ENCODE data around the gene KLHL7. TPM values are rescaled to one million over a fixed set of nuclear protein-coding genes. Genes with fewer than 3 reads are reported as not detected.

Gene KLHL7
- total and polyA plus RNA-seq, 2 donors (not counting 3 experiments of a cell fraction or from before 2014, with no cell fraction given) = 21.3 to 32.1 TPM

DNA sequence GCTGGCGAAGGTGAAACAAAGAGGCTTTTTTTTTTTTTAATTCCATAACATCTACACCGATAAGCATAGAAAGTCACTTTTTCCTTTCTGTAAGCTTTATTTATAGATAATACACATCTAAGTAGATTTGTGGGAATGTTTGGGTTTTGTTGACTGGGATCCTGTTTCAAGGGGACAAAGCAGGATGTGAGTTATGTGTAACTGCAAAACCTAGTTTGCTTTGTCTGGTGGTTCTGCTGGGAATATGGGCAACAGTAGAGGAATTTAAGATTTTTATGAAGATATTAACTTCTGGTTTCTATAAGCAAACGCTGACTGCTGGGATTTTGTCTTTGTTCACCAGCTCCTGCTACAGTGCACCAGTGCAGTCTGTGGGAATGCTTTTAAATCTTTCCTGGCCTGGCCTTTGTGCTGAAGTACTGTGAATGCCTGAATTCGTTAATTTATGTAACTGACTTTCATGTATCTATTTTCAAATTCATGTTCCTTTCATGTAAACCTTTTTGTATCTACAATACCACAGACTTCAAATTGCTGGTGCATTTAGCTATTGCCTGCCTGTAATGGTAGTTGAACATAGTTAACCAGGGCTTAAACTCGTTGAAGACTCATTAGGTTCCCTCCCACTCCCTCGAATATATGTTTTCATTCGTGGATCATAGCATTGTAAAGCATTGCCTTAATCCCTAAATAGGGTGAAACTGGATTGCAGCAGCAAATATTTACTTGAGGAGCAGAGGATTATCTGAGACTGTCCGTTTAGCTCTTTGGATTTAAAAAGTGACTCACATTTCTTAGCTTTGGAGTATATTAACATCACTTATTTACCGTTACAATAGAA is 1.5 kb downstream of the KLHL7 start:
- Histone ChIP-seq H3K4me3 (replicated peaks in 1 of 3; ENCODE audit: insufficient read depth in 1 of 3, low read depth in 1 of 3, low read length in 3 of 3) (peak overlapping the region; percentile 89 to 99 (median 96)), H3K9ac (replicated peaks; ENCODE audit: extremely low read depth, insufficient read depth, low read length) (peak overlapping the region; percentile 94), H3K4me2 (ENCODE audit: insufficient read depth, low read length) (peak overlapping the region; percentile 99), H3K27ac (ENCODE audit: insufficient read depth, low read depth, low read length) (peak overlapping the region; percentile 78), H3K9me3 (replicated peaks; ENCODE audit: control insufficient read depth, insufficient read depth, low read length) (no peaks in the 10 kb centered on the region), H3K4me1 (ENCODE audit: control insufficient read depth, extremely low read depth, insufficient read depth, low read length) (peaks cover 17% of the 10 kb centered on the region), H3K79me2 (ENCODE audit: control insufficient read depth, insufficient read depth, low read length) (peaks cover 45% of the 10 kb centered on the region), H3K9me1 (replicated peaks; ENCODE audit: control insufficient read depth, extremely low read depth, insufficient read depth, low read length) (no peaks in the 10 kb centered on the region), H4K20me1 (replicated peaks; ENCODE audit: control insufficient read depth, extremely low read depth, insufficient read depth, low read length) (peaks cover 2% of the 10 kb centered on the region), H3K27me3 (ENCODE audit: control insufficient read depth in 2 of 2, insufficient read depth in 2 of 2, low read length in 2 of 2) (no peaks in the 10 kb centered on the region), H2AFZ (ENCODE audit: low read depth, low read length) (peak overlapping the region; percentile 100), H3K36me3 (ENCODE audit: control insufficient read depth in 2 of 2, extremely low read depth in 1 of 2, insufficient read depth in 2 of 2, low read length in 2 of 2) (no peaks in the 10 kb centered on the region)
- ChIA-PET CTCF (interaction anchor here (0.9 to 2.2 kb wide), 12 partner anchors 8 to 547 kb away, joined by 3 to 26 read pairs (median 4); no protein-coding TSS in a partner anchor), POLR2A (interaction anchor here (1.1 kb wide), 1 partner anchor 21 kb away, joined by 3 read pairs; no protein-coding TSS in a partner anchor)
- no TSS peak for BruUV-seq (replicated peaks)
- TF ChIP-seq GATA2 (IDR thresholded peaks at IDR 0.05; ENCODE audit: insufficient read depth, insufficient read length, low read depth, low read length) (no peak), EZH2 (IDR thresholded peaks at IDR 0.05; ENCODE audit: borderline replicate concordance, low read depth, low read length, severe bottlenecking) (no peak), JUN (IDR thresholded peaks at IDR 0.05; ENCODE audit: borderline replicate concordance, insufficient read depth, insufficient read length, low read depth) (no peak), MYC (IDR thresholded peaks at IDR 0.05; ENCODE audit: low read depth, low read length) (no peak), FOS (IDR thresholded peaks at IDR 0.05; ENCODE audit: borderline replicate concordance, insufficient read depth, low read length) (no peak), POLR2AphosphoS5 (IDR thresholded peaks at IDR 0.05; ENCODE audit: insufficient read depth, low read depth, low read length) (no peak), POLR2A (IDR thresholded peaks at IDR 0.05; ENCODE audit: low read depth, low read length) (no peak)
- TF ChIP-seq, protein P1, sequence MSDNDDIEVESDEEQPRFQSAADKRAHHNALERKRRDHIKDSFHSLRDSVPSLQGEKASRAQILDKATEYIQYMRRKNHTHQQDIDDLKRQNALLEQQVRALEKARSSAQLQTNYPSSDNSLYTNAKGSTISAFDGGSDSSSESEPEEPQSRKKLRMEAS (IDR thresholded peaks at IDR 0.05; ENCODE audit: insufficient read depth, insufficient read length) = no peak
- TF ChIP-seq, protein P2, sequence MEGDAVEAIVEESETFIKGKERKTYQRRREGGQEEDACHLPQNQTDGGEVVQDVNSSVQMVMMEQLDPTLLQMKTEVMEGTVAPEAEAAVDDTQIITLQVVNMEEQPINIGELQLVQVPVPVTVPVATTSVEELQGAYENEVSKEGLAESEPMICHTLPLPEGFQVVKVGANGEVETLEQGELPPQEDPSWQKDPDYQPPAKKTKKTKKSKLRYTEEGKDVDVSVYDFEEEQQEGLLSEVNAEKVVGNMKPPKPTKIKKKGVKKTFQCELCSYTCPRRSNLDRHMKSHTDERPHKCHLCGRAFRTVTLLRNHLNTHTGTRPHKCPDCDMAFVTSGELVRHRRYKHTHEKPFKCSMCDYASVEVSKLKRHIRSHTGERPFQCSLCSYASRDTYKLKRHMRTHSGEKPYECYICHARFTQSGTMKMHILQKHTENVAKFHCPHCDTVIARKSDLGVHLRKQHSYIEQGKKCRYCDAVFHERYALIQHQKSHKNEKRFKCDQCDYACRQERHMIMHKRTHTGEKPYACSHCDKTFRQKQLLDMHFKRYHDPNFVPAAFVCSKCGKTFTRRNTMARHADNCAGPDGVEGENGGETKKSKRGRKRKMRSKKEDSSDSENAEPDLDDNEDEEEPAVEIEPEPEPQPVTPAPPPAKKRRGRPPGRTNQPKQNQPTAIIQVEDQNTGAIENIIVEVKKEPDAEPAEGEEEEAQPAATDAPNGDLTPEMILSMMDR (IDR thresholded peaks at IDR 0.05; ENCODE audit: extremely low read depth in 1 of 2, insufficient read depth in 1 of 2, low read depth in 1 of 2, low read length in 2 of 2) = no peak
- peak; percentile 55 for DNase-seq (ENCODE audit: low read depth, low spot score)
- dilution Hi-C loops (cut with MboI; ENCODE audit: extremely low pct_ligation_motif_present, low sequenced_read_pairs) = no loop called here
- intact Hi-C loops (cut with micrococcal nuclease) = loop anchor here (5.0 kb wide), 1 partner anchor 95 kb away; the partner anchor contains the start of gene HYCC1
- FAIRE-seq = no peak
